WTC11 (cell line): ENCODE measurements around the gene SH3BGR. TPM values are rescaled to one million over a fixed set of nuclear protein-coding genes. Genes with fewer than 3 reads are reported as not detected.

ENCODE experiments used
- ATAC-seq: fragments of 200-7000 bp; cut with Tn5 transposase; 2 replicates; pipeline ENCODE4 v1.10.0; 2021; ENCODE audit warnings: mild to moderate bottlenecking, moderate library complexity
- CTCF ChIA-PET: fragments of 300-600 bp; sonication (Branson Sonifier 250); formaldehyde crosslinking; loops from one replicate; lab custom pipeline; 2021; ENCODE audit warnings: antibody characterized with exemption; lab: Charles Lee
- POLR2A ChIA-PET: fragments of 350-600 bp; sonication (Branson Sonifier 250); formaldehyde crosslinking; loops from one replicate; lab custom pipeline; 2021; ENCODE audit warnings: antibody characterized with exemption; lab: Charles Lee
- DNase-seq: peaks from one replicate; pipeline ENCODE4 v3.0.0; 2021; ENCODE audit warnings: low spot score
- H3K27ac Mint-ChIP-seq: 2 replicates; pipeline ENCODE4 v1.8.0; 2021; ENCODE audit warnings: mixed read lengths
- H3K27me3 Mint-ChIP-seq: 2 replicates; pipeline ENCODE4 v1.8.0; 2021; ENCODE audit warnings: low read depth, mild to moderate bottlenecking, moderate library complexity, mixed read lengths
- H3K36me3 Mint-ChIP-seq: 2 replicates; pipeline ENCODE4 v1.8.0; 2021; ENCODE audit warnings: mixed read lengths
- H3K4me1 Mint-ChIP-seq: 2 replicates; pipeline ENCODE4 v1.8.0; 2022; ENCODE audit warnings: mixed read lengths
- H3K4me3 Mint-ChIP-seq: 2 replicates; pipeline ENCODE4 v1.8.0; 2021; ENCODE audit warnings: mild to moderate bottlenecking, moderate library complexity, mixed read lengths
- H3K9me3 Mint-ChIP-seq: 2 replicates; pipeline ENCODE4 v1.8.0; 2021; ENCODE audit warnings: mixed read lengths
- ARID4B ChIP-seq: sonication (generic); formaldehyde crosslinking; IDR thresholded peaks from 2 replicates; pipeline ENCODE4 v1.8.0; 2023; ENCODE audit warnings: missing genetic modification reagents, mild to moderate bottlenecking, borderline replicate concordance
- CTCF ChIP-seq: fragments of 200-600 bp; IDR thresholded peaks from 2 replicates; pipeline ENCODE4 v1.8.0; 2022; ENCODE audit warnings: antibody characterized with exemption
- E2F1 ChIP-seq: sonication (generic); formaldehyde crosslinking; IDR thresholded peaks from 2 replicates; pipeline ENCODE4 v1.8.0; 2022; ENCODE audit warnings: mild to moderate bottlenecking, missing genetic modification reagents
- ELF4 ChIP-seq: sonication (generic); formaldehyde crosslinking; IDR thresholded peaks from 2 replicates; pipeline ENCODE4 v1.8.1; 2022; ENCODE audit warnings: low read depth, mild to moderate bottlenecking, moderate library complexity, missing genetic modification reagents
- FOXP4 ChIP-seq: sonication (generic); formaldehyde crosslinking; IDR thresholded peaks from 2 replicates; pipeline ENCODE4 v1.8.0; 2022; ENCODE audit warnings: mild to moderate bottlenecking, missing genetic modification reagents
- IRF2 ChIP-seq: sonication (generic); formaldehyde crosslinking; IDR thresholded peaks from 2 replicates; pipeline ENCODE4 v1.8.0; 2022; ENCODE audit warnings: low read depth, missing genetic modification reagents, borderline replicate concordance
- MAX ChIP-seq: sonication (generic); formaldehyde crosslinking; IDR thresholded peaks from 2 replicates; pipeline ENCODE4 v1.8.0; 2022; ENCODE audit warnings: mild to moderate bottlenecking, missing genetic modification reagents
- NR3C1 ChIP-seq: sonication (generic); formaldehyde crosslinking; conservative IDR thresholded peaks from 2 replicates; pipeline ENCODE4 v1.8.1; 2023; ENCODE audit warnings: low read depth, mild to moderate bottlenecking, missing genetic modification reagents
- ZNF232 ChIP-seq: sonication (generic); formaldehyde crosslinking; IDR thresholded peaks from 2 replicates; pipeline ENCODE4 v1.8.0; 2022; ENCODE audit warnings: mild to moderate bottlenecking, missing genetic modification reagents
- ZNF263 ChIP-seq: sonication (generic); formaldehyde crosslinking; IDR thresholded peaks from 2 replicates; pipeline ENCODE4 v1.8.1; 2022; ENCODE audit warnings: low read depth, mild to moderate bottlenecking, moderate library complexity, missing genetic modification reagents
- ZNF317 ChIP-seq: sonication (generic); formaldehyde crosslinking; IDR thresholded peaks from 2 replicates; pipeline ENCODE4 v1.8.1; 2023; ENCODE audit warnings: low read depth, mild to moderate bottlenecking, moderate library complexity, missing genetic modification reagents, borderline replicate concordance
- ZNF416 ChIP-seq: fragments of 250-450 bp; sonication (Bioruptor Pico); IDR thresholded peaks from 2 replicates; pipeline ENCODE4 v1.9.0; 2021; ENCODE audit warnings: mild to moderate bottlenecking, inconsistent platforms
- ZNF425 ChIP-seq: fragments of 250-450 bp; sonication (Bioruptor Pico); conservative IDR thresholded peaks from 2 replicates; pipeline ENCODE4 v1.9.0; 2021; ENCODE audit warnings: mild to moderate bottlenecking
- ZSCAN18 ChIP-seq: fragments of 250-450 bp; sonication (Bioruptor Pico); IDR thresholded peaks from 2 replicates; pipeline ENCODE4 v2.1.2; 2022; ENCODE audit warnings: mild to moderate bottlenecking, moderate library complexity
- total RNA-seq: library from RNA; stranded (reverse); gene quantifications from 3 replicates; pipeline ENCODE4 v1.2.3, GENCODE V29; 2021

The SH3BGR gene
- total RNA-seq, 1 experiment from 2014 or later: 3.2 TPM

GRCh38 chr21:39546522-39546921 lies 94.8 kb downstream of the SH3BGR start:
- CTCF ChIA-PET: no interaction called here
- H3K36me3 Mint-ChIP-seq: peaks cover 53% of the 10 kb centered on the region
- H3K4me1 Mint-ChIP-seq: peaks cover 5% of the 10 kb centered on the region
- no peak overlapping the region for H3K27ac Mint-ChIP-seq
- no peak for TF ChIP-seq E2F1 (CRISPR knock-in tag)
- no peak for TF ChIP-seq ELF4 (CRISPR knock-in tag)
- no peak for TF ChIP-seq ZNF317 (CRISPR knock-in tag)
- TF ChIP-seq IRF2: no peak
- TF ChIP-seq ZSCAN18: no peak
- TF ChIP-seq ZNF425 (CRISPR knock-in tag): no peak
- no peak for TF ChIP-seq NR3C1 (CRISPR knock-in tag)
- TF ChIP-seq FOXP4 (CRISPR knock-in tag): no peak
- no peak for TF ChIP-seq ZNF416
- POLR2A ChIA-PET: interaction anchor here (0.5 kb wide), 1 partner anchor 12 kb away, joined by 3 read pairs; no protein-coding TSS in a partner anchor
- no peak overlapping the region for H3K4me3 Mint-ChIP-seq
- no peak for ATAC-seq
- H3K9me3 Mint-ChIP-seq: peaks cover 46% of the 10 kb centered on the region
- H3K27me3 Mint-ChIP-seq: peaks cover 2% of the 10 kb centered on the region
- no peak for DNase-seq

GRCh38 chr21:39552856-39553255 lies 101.1 kb downstream of the SH3BGR start:
- Mint-ChIP-seq H3K27ac (no peak overlapping the region), H3K27me3 (peaks cover 3% of the 10 kb centered on the region), H3K36me3 (peaks cover 41% of the 10 kb centered on the region), H3K9me3 (peaks cover 42% of the 10 kb centered on the region), H3K4me1 (peaks cover 18% of the 10 kb centered on the region), H3K4me3 (no peak overlapping the region)
- TF ChIP-seq CTCF: no peak
- no peak for TF ChIP-seq ARID4B (CRISPR knock-in tag)
- no peak for TF ChIP-seq ZNF232 (CRISPR knock-in tag)
- TF ChIP-seq ZNF263 (CRISPR knock-in tag): no peak
- TF ChIP-seq MAX (CRISPR knock-in tag): no peak
- ChIA-PET POLR2A (no interaction called here), CTCF (no interaction called here)
- DNase-seq: no peak
- no peak for ATAC-seq
